ENCODE data around the gene OPRPN. TPM values are rescaled to one million over a fixed set of nuclear protein-coding genes. Genes with fewer than 3 reads are reported as not detected.

OPRPN gene
- total RNA-seq, 1 experiment from 2014 or later, result not detected

DNA sequence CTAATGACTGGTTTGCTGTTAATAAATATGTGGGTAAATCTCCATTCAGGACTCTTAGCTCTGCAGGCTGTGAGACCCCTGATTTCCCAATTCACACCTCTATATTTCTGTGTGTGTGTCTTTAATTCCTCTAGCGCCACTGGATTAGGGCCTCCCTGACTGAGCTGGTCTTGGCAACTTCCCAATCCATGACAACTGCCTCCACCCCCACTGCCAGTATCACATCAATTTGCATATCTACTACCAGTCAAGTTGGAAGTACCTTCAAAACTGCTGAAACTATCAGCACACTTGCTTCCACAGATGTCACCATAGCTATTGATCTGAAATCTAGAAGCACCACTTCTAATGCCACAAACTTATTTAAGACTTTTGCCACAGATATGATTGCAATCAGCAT lies 27.6 kb downstream of the OPRPN start (continued):
- no peak for TF ChIP-seq ERG (CRISPR knock-in tag; IDR thresholded peaks at IDR 0.05)
- no peak for TF ChIP-seq GTF2I (CRISPR knock-in tag; conservative IDR thresholded peaks at IDR 0.05)
- TF ChIP-seq ARID4B (CRISPR knock-in tag; IDR thresholded peaks at IDR 0.05; ENCODE audit: borderline replicate concordance), result no peak
- no peak for TF ChIP-seq KAT7 (CRISPR knock-in tag; IDR thresholded peaks at IDR 0.05; ENCODE audit: borderline replicate concordance)

GRCh38 chr4:70426789-70427188 lies 29.0 kb downstream of the OPRPN start:
- H3K9me3 Mint-ChIP-seq, result peaks cover 35% of the 10 kb centered on the region
- ChIA-PET POLR2A (no interaction called here), CTCF (no interaction called here)
- DNase-seq (ENCODE audit: low spot score) (no peak), ATAC-seq (no peak)
- TF ChIP-seq FOXK1 (CRISPR knock-in tag; IDR thresholded peaks at IDR 0.05) (no peak), USF1 (CRISPR knock-in tag; IDR thresholded peaks at IDR 0.05) (no peak), ZNF219 (CRISPR knock-in tag; IDR thresholded peaks at IDR 0.05; ENCODE audit: borderline replicate concordance) (no peak), ELF4 (CRISPR knock-in tag; IDR thresholded peaks at IDR 0.05; ENCODE audit: low read depth) (no peak), STAT6 (CRISPR knock-in tag; conservative IDR thresholded peaks at IDR 0.05; ENCODE audit: low read depth) (no peak), ZBTB43 (CRISPR knock-in tag; IDR thresholded peaks at IDR 0.05) (no peak), MYBL2 (CRISPR knock-in tag; IDR thresholded peaks at IDR 0.05) (no peak), TEAD4 (CRISPR knock-in tag; IDR thresholded peaks at IDR 0.05) (no peak), RELA (CRISPR knock-in tag; IDR thresholded peaks at IDR 0.05; ENCODE audit: borderline replicate concordance) (no peak), ZNF423 (CRISPR knock-in tag; IDR thresholded peaks at IDR 0.05) (no peak), ESRRA (CRISPR knock-in tag; IDR thresholded peaks at IDR 0.05; ENCODE audit: borderline replicate concordance) (no peak), NR3C1 (CRISPR knock-in tag; conservative IDR thresholded peaks at IDR 0.05; ENCODE audit: low read depth) (no peak)
- H3K36me3 Mint-ChIP-seq, result peaks cover 23% of the 10 kb centered on the region
- H3K27ac Mint-ChIP-seq, result no peak overlapping the region
- H3K4me3 Mint-ChIP-seq, result no peak overlapping the region
- H3K4me1 Mint-ChIP-seq, result 0 out of 2 replicates have a peak, but pooled peaks cover 3% of the 10 kb centered on the region
- H3K27me3 Mint-ChIP-seq (ENCODE audit: low read depth), result peaks cover 5% of the 10 kb centered on the region; the same call in 1 of the 2 replicates
